ENCODE measurements around the gene IRAK2.

IRAK2 gene

GRCh38 chr3:10285272-10286132 lies 120.8 kb downstream of the IRAK2 start:
- no peak overlapping the region for H3K4me2 ChIP-seq (ENCODE audit: insufficient read depth, low read length)
- 0 out of 2 replicates have a peak, but pooled peaks cover 5% of the 10 kb centered on the region for H4K20me1 ChIP-seq (ENCODE audit: insufficient read depth, low read length)
- no peak overlapping the region for H3K4me3 ChIP-seq (ENCODE audit: low read depth in 1 of 2, low read length in 2 of 2)
- H3K4me1 ChIP-seq (ENCODE audit: insufficient read depth, low read length) = no peaks in the 10 kb centered on the region
- H3K36me3 ChIP-seq (ENCODE audit: insufficient read depth, low read length) = peaks cover 69% of the 10 kb centered on the region
- no peak overlapping the region for H3K27ac ChIP-seq (ENCODE audit: low read length)
- no peak overlapping the region for H2AFZ ChIP-seq (ENCODE audit: low read depth, low read length)
- no peak for ATAC-seq (ENCODE audit: insufficient read depth, low read depth)
- H3K9ac ChIP-seq (ENCODE audit: low read depth, low read length) = no peak overlapping the region
- no peak for DNase-seq
- H3K9me3 ChIP-seq (ENCODE audit: insufficient read depth, low read length, severe bottlenecking) = no peaks in the 10 kb centered on the region
- no peaks in the 10 kb centered on the region for H3K79me2 ChIP-seq (ENCODE audit: insufficient read depth, low read length)
- H3K27me3 ChIP-seq (ENCODE audit: insufficient read depth, low read length, poor library complexity) = no peaks in the 10 kb centered on the region
- TF ChIP-seq CTCF (IDR thresholded peaks at IDR 0.05; ENCODE audit: borderline replicate concordance, extremely low read depth, low read length, poor library complexity, severe bottlenecking) = no peak
- TF ChIP-seq EZH2 (IDR thresholded peaks at IDR 0.05; ENCODE audit: borderline replicate concordance, low read depth, low read length, severe bottlenecking) = no peak

- Histone ChIP-seq H3K27me3 (ENCODE audit: insufficient read depth, low read length, poor library complexity) (no peaks in the 10 kb centered on the region), H3K36me3 (ENCODE audit: insufficient read depth, low read length) (peaks cover 62% of the 10 kb centered on the region), H2AFZ (ENCODE audit: low read depth, low read length) (no peak overlapping the region), H3K9me3 (ENCODE audit: insufficient read depth, low read length, severe bottlenecking) (no peaks in the 10 kb centered on the region), H3K4me1 (ENCODE audit: insufficient read depth, low read length) (no peaks in the 10 kb centered on the region), H3K4me3 (ENCODE audit: low read depth in 1 of 2, low read length in 2 of 2) (no peak overlapping the region), H3K4me2 (ENCODE audit: insufficient read depth, low read length) (no peak overlapping the region), H4K20me1 (ENCODE audit: insufficient read depth, low read length) (0 out of 2 replicates have a peak, but pooled peaks cover 5% of the 10 kb centered on the region), H3K9ac (ENCODE audit: low read depth, low read length) (no peak overlapping the region), H3K79me2 (ENCODE audit: insufficient read depth, low read length) (no peaks in the 10 kb centered on the region), H3K27ac (ENCODE audit: low read length) (no peak overlapping the region)
- no peak for TF ChIP-seq EZH2 (IDR thresholded peaks at IDR 0.05; ENCODE audit: borderline replicate concordance, low read depth, low read length, severe bottlenecking)
- no peak for TF ChIP-seq CTCF (IDR thresholded peaks at IDR 0.05; ENCODE audit: borderline replicate concordance, extremely low read depth, low read length, poor library complexity, severe bottlenecking)
- ATAC-seq (ENCODE audit: insufficient read depth, low read depth) (no peak), DNase-seq (no peak)
These were observed 121.4 kb downstream of the IRAK2 start for GRCh38 chr3:10286133-10286524.

- Histone ChIP-seq H3K27ac (ENCODE audit: low read length) (no peak overlapping the region), H3K4me2 (ENCODE audit: insufficient read depth, low read length) (no peak overlapping the region), H3K9ac (ENCODE audit: low read depth, low read length) (no peak overlapping the region), H2AFZ (ENCODE audit: low read depth, low read length) (no peak overlapping the region), H3K4me3 (ENCODE audit: low read depth in 1 of 2, low read length in 2 of 2) (no peak overlapping the region), H3K36me3 (ENCODE audit: insufficient read depth, low read length) (peaks cover 59% of the 10 kb centered on the region), H3K79me2 (ENCODE audit: insufficient read depth, low read length) (no peaks in the 10 kb centered on the region), H3K27me3 (ENCODE audit: insufficient read depth, low read length, poor library complexity) (no peaks in the 10 kb centered on the region), H4K20me1 (ENCODE audit: insufficient read depth, low read length) (0 out of 2 replicates have a peak, but pooled peaks cover 5% of the 10 kb centered on the region), H3K9me3 (ENCODE audit: insufficient read depth, low read length, severe bottlenecking) (no peaks in the 10 kb centered on the region), H3K4me1 (ENCODE audit: insufficient read depth, low read length) (no peaks in the 10 kb centered on the region)
- TF ChIP-seq EZH2 (IDR thresholded peaks at IDR 0.05; ENCODE audit: borderline replicate concordance, low read depth, low read length, severe bottlenecking) (no peak), CTCF (IDR thresholded peaks at IDR 0.05; ENCODE audit: borderline replicate concordance, extremely low read depth, low read length, poor library complexity, severe bottlenecking) (peak; percentile 80)
- ATAC-seq (ENCODE audit: insufficient read depth, low read depth) (peak; percentile 85), DNase-seq (peak; percentile 63)
These were observed 122.0 kb downstream of the IRAK2 start for GRCh38 chr3:10286596-10287295.

Measured in DND-41 (cell line).